HepG2 (cell line): ENCODE data around the gene IFT43. TPM values are rescaled to one million over a fixed set of nuclear protein-coding genes. Genes with fewer than 3 reads are reported as not detected.

Source experiments
- ARID5B ChIP-seq: IDR thresholded peaks from 2 replicates; pipeline ENCODE4 v1.4.0; 2020; ENCODE audit warnings: mild to moderate bottlenecking, missing genetic modification reagents
- HMGXB4 ChIP-seq, 2 experiments: sonication (generic) in 1 of 2; formaldehyde crosslinking in 1 of 2; IDR thresholded peaks; 2 replicates each; pipeline versions ENCODE4 v1.4.0 to v1.6.1; 2018 to 2020; ENCODE audit warnings: missing genetic modification reagents in 2 of 2, borderline replicate concordance in 1 of 2, low read depth in 1 of 2, mild to moderate bottlenecking in 1 of 2, missing biosample characterization in 1 of 2
- ISL2 ChIP-seq: sonication (generic); formaldehyde crosslinking; IDR thresholded peaks from 2 replicates; pipeline ENCODE4 v1.5.0; 2020; ENCODE audit warnings: missing genetic modification reagents
- MBNL3 ChIP-seq: fragments of 250-450 bp; sonication (Bioruptor Pico); conservative IDR thresholded peaks from 2 replicates; pipeline ENCODE4 v1.8.0; 2022; ENCODE audit warnings: mild to moderate bottlenecking, inconsistent platforms
- MEIS2 ChIP-seq: sonication (generic); formaldehyde crosslinking; IDR thresholded peaks from 2 replicates; pipeline ENCODE4 v1.9.0; 2021; ENCODE audit warnings: mild to moderate bottlenecking, missing genetic modification reagents
- NCOA1 ChIP-seq: sonication (generic); formaldehyde crosslinking; IDR thresholded peaks from 2 replicates; pipeline ENCODE4 v1.9.0; 2021; ENCODE audit warnings: missing genetic modification reagents
- PRDM10 ChIP-seq: sonication (generic); formaldehyde crosslinking; IDR thresholded peaks from 2 replicates; pipeline ENCODE4 v1.4.0; 2020; ENCODE audit warnings: low read depth, missing genetic modification reagents
- SALL2 ChIP-seq: sonication (generic); formaldehyde crosslinking; IDR thresholded peaks from 2 replicates; pipeline ENCODE4 v1.8.1; 2023; ENCODE audit warnings: mild to moderate bottlenecking, missing genetic modification reagents, inconsistent platforms
- SOX13 ChIP-seq, 3 experiments: fragments of 450-650 bp in 1 of 3; sonication (generic) in 1 of 3; formaldehyde crosslinking in 1 of 3; IDR thresholded peaks in 2 of 3; conservative IDR thresholded peaks in 1 of 3; 2 replicates each; pipeline versions ENCODE4 v1.5.0 to v1.6.1; 2016 to 2020; ENCODE audit warnings: antibody characterized with exemption in 1 of 3, mild to moderate bottlenecking in 1 of 3, missing compliant biosample characterization in 1 of 3, missing genetic modification reagents in 1 of 3, moderate library complexity in 1 of 3
- TBX3 ChIP-seq: fragments of 450-650 bp; IDR thresholded peaks from 2 replicates; pipeline ENCODE4 v1.6.1; 2017; ENCODE audit warnings: antibody characterized with exemption, mild to moderate bottlenecking, inconsistent platforms, borderline replicate concordance
- UBTF ChIP-seq: sonication (generic); formaldehyde crosslinking; IDR thresholded peaks from 2 replicates; pipeline ENCODE4 v1.4.0; 2020; ENCODE audit warnings: mild to moderate bottlenecking, missing genetic modification reagents
- USF2 ChIP-seq, 2 experiments: sonication (generic) in 1 of 2; formaldehyde crosslinking in 1 of 2; IDR thresholded peaks; 2 replicates each; pipeline versions ENCODE4 v1.5.1 to v1.6.1; 2011 to 2020; ENCODE audit warnings: borderline replicate concordance in 1 of 2, low read depth in 1 of 2, low read length in 1 of 2, mild to moderate bottlenecking in 1 of 2, missing genetic modification reagents in 1 of 2, moderate library complexity in 1 of 2
- WIZ ChIP-seq: sonication (generic); formaldehyde crosslinking; IDR thresholded peaks from 2 replicates; pipeline ENCODE4 v1.5.1; 2020; ENCODE audit warnings: mild to moderate bottlenecking, missing genetic modification reagents
- ZNF160 ChIP-seq: sonication (generic); formaldehyde crosslinking; IDR thresholded peaks from 2 replicates; pipeline ENCODE4 v1.8.0; 2022; ENCODE audit warnings: mild to moderate bottlenecking, inconsistent platforms, missing genetic modification reagents
- polyA plus RNA-seq, 8 experiments: library from polyadenylated mRNA; depleted of rRNA in 3 of 8; stranded (reverse) in 7 of 8; unstranded in 1 of 8; fragments of >200 nt; fragmentation: Illumina TruSeq in 4 of 8; extraction: Trizol in 4 of 8; gene quantifications; 2 replicates each; pipeline versions ENCODE4 v1.2.1 to v1.2.3, GENCODE V29; 2011 to 2016; ENCODE audit warnings: low read depth in 4 of 8, missing spikeins in 1 of 8, mixed read lengths in 1 of 8; ENCODE audit not compliant: insufficient read depth in 1 of 8
- total RNA-seq, 5 experiments: library from RNA; depleted of rRNA; stranded (reverse); fragments of >200 nt; fragmentation: Illumina TruSeq; extraction: Trizol; gene quantifications; 2 replicates each; pipeline ENCODE4 v1.2.3, GENCODE V29; 2016; ENCODE audit warnings: low read depth in 1 of 5

The IFT43 gene
- total and polyA plus RNA-seq, 2 of the 13 experiments (the other 11 are each of a cell fraction or from before 2014, with no cell fraction given), result 0.15 to 0.55 TPM

- TF ChIP-seq UBTF (CRISPR knock-in tag) (no peak), WIZ (CRISPR knock-in tag) (peak; percentile 93), TBX3 (no peak), PRDM10 (CRISPR knock-in tag) (no peak), ZNF160 (no peak), HMGXB4 (CRISPR knock-in tag; IDR thresholded peaks at IDR 0.05; ENCODE audit: borderline replicate concordance in 1 of 2, low read depth in 1 of 2) (no peak), SOX13 (IDR thresholded peaks at IDR 0.05) (no peak), SOX13 (CRISPR knock-in tag; conservative IDR thresholded peaks at IDR 0.05 in 1 of 2, IDR thresholded peaks at IDR 0.05 in 1 of 2) (no peak), ISL2 (CRISPR knock-in tag) (no peak), NCOA1 (CRISPR knock-in tag) (no peak), USF2 (IDR thresholded peaks at IDR 0.05; ENCODE audit: low read depth, low read length) (no peak), USF2 (CRISPR knock-in tag; IDR thresholded peaks at IDR 0.05; ENCODE audit: borderline replicate concordance) (no peak), ARID5B (peak; percentile 20; the same call in 1 of the 2 replicates), SALL2 (CRISPR knock-in tag) (no peak), MBNL3 (CRISPR knock-in tag) (no peak), MEIS2 (CRISPR knock-in tag) (0 out of 2 replicates have a peak, but pooled peaks have one; percentile 24)
Measured at GRCh38 chr14:76133103-76133502, 147.5 kb downstream of the IFT43 start (continued).
